ENCODE results near the gene ITPRIP.

The ITPRIP gene

DNA sequence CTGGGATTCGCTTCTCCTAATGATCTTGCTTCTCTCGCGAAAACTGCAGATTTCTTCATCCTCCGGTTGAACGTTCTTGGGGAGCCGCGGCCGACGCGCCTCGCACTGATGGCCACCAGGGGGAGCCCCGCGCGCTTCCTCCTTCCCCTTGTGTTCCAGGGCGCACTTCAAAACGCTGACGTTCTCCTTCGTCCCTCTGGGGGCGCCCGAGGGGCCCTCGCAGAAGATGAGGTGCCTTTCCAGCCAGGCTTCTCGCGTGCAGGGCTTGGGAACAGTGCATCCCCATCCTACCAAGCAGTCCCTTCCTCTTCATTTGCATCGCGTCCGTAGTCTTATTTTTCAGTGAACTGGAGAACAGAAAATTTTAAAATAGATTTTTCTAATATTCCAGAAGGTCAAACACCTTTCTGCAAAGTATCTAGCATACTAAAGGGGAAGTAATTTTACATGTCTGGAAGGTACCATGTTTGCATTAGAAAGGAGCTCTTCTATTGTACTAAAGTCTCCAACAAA lies 46.8 kb downstream of the ITPRIP start:
- DNase-seq (ENCODE audit: low spot score): peak; percentile 79
- Histone ChIP-seq H3K4me1 (ENCODE audit: insufficient read depth, poor library complexity, severe bottlenecking) (peaks cover 9% of the 10 kb centered on the region), H3K27ac (ENCODE audit: poor library complexity, severe bottlenecking) (peak overlapping the region; percentile 76), H3K9me3 (ENCODE audit: severe bottlenecking) (no peaks in the 10 kb centered on the region), H3K27me3 (ENCODE audit: insufficient read depth, poor library complexity, severe bottlenecking) (no peaks in the 10 kb centered on the region), H3K4me3 (ENCODE audit: severe bottlenecking) (no peak overlapping the region), H3K36me3 (ENCODE audit: low read depth) (peaks cover 15% of the 10 kb centered on the region)
- peak; percentile 85 for ATAC-seq (ENCODE audit: low read depth)
- TF ChIP-seq, protein P1, sequence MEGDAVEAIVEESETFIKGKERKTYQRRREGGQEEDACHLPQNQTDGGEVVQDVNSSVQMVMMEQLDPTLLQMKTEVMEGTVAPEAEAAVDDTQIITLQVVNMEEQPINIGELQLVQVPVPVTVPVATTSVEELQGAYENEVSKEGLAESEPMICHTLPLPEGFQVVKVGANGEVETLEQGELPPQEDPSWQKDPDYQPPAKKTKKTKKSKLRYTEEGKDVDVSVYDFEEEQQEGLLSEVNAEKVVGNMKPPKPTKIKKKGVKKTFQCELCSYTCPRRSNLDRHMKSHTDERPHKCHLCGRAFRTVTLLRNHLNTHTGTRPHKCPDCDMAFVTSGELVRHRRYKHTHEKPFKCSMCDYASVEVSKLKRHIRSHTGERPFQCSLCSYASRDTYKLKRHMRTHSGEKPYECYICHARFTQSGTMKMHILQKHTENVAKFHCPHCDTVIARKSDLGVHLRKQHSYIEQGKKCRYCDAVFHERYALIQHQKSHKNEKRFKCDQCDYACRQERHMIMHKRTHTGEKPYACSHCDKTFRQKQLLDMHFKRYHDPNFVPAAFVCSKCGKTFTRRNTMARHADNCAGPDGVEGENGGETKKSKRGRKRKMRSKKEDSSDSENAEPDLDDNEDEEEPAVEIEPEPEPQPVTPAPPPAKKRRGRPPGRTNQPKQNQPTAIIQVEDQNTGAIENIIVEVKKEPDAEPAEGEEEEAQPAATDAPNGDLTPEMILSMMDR (IDR thresholded peaks at IDR 0.05; ENCODE audit: poor library complexity, severe bottlenecking): peak; percentile 100

DNA sequence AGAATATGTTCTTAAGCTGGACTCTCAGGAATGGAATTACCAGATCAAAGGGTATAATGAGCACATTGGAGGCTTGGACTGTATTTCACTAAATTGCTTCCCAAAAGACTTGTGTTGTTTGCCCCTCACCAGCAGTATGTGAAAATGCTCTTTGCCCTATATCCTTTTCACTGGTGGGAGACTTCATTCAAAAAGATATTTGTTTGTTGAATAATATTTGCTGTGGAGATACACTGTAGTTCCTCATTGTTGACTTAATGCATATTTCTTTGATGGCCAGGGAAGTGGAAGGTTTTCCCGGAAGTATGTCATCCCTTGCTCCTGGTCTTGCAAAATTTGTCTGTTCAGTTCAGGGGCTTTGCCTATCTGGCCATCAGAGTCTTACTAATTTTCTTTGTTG lies 49.9 kb downstream of the ITPRIP start:
- ATAC-seq (ENCODE audit: low read depth) (peak; percentile 31; the same call in 1 of the 3 replicates), DNase-seq (ENCODE audit: low spot score) (no peak)
- no peak overlapping the region for H3K4me3 ChIP-seq (ENCODE audit: severe bottlenecking)
- H3K36me3 ChIP-seq (ENCODE audit: low read depth): peaks cover 37% of the 10 kb centered on the region
- H3K27ac ChIP-seq (ENCODE audit: poor library complexity, severe bottlenecking): peak overlapping the region; percentile 19
- peaks cover 9% of the 10 kb centered on the region for H3K4me1 ChIP-seq (ENCODE audit: insufficient read depth, poor library complexity, severe bottlenecking)
- no peaks in the 10 kb centered on the region for H3K9me3 ChIP-seq (ENCODE audit: severe bottlenecking)
- no peaks in the 10 kb centered on the region for H3K27me3 ChIP-seq (ENCODE audit: insufficient read depth, poor library complexity, severe bottlenecking)
- TF ChIP-seq, protein P1 (IDR thresholded peaks at IDR 0.05; ENCODE audit: poor library complexity, severe bottlenecking): no peak

DNA sequence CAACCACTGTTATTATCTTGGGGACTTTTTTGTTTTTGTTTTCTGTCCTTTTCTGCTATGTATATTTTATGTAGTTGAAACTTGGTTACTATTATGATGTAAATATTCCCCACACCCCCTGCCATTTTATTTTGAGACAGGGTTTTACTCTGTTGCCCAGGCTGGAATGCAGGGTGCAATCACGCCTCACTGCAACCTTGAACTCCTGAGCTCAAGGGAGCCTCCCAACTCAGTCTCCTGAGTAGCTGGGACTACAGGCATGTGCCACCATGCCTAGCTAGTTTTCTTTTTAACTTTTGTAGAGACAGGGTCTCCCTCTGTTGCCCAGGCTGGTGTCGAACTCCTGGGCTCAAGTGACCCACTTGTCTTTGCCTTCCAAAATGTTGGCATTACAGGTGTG lies 51.3 kb downstream of the ITPRIP start:
- TF ChIP-seq, protein P1 (IDR thresholded peaks at IDR 0.05; ENCODE audit: poor library complexity, severe bottlenecking): no peak
- Histone ChIP-seq H3K4me1 (ENCODE audit: insufficient read depth, poor library complexity, severe bottlenecking) (no peaks in the 10 kb centered on the region), H3K27ac (ENCODE audit: poor library complexity, severe bottlenecking) (no peak overlapping the region), H3K36me3 (ENCODE audit: low read depth) (peaks cover 43% of the 10 kb centered on the region), H3K9me3 (ENCODE audit: severe bottlenecking) (no peaks in the 10 kb centered on the region), H3K4me3 (ENCODE audit: severe bottlenecking) (no peak overlapping the region), H3K27me3 (ENCODE audit: insufficient read depth, poor library complexity, severe bottlenecking) (no peaks in the 10 kb centered on the region)
- ATAC-seq (ENCODE audit: low read depth) (no peak), DNase-seq (ENCODE audit: low spot score) (no peak)

DNA sequence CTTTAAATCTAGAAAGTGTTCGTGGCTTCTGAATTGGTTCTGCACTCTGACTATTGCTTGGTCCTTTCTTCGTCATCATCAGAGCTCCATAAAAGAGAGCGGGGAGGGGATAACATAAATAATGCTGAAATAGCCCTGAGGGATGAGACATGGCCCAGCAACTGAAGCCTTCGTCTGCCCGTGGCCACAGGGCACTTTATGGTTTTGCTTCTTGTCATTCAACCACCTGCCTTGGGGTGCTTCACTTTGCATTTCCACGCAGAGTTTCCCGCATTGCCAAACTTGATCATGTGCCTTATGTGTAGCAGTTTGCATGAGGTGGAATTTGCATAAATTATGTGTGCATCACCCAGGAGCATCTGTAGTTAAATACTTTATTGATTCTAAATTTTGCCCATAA lies 53.4 kb downstream of the ITPRIP start:
- DNase-seq (ENCODE audit: low spot score) (no peak), ATAC-seq (ENCODE audit: low read depth) (no peak)
- no peaks in the 10 kb centered on the region for H3K4me1 ChIP-seq (ENCODE audit: insufficient read depth, poor library complexity, severe bottlenecking)
- H3K36me3 ChIP-seq (ENCODE audit: low read depth): peaks cover 58% of the 10 kb centered on the region
- TF ChIP-seq, protein P1 (IDR thresholded peaks at IDR 0.05; ENCODE audit: poor library complexity, severe bottlenecking): no peak
- H3K9me3 ChIP-seq (ENCODE audit: severe bottlenecking): no peaks in the 10 kb centered on the region
- no peak overlapping the region for H3K27ac ChIP-seq (ENCODE audit: poor library complexity, severe bottlenecking)
- no peak overlapping the region for H3K4me3 ChIP-seq (ENCODE audit: severe bottlenecking)
- no peaks in the 10 kb centered on the region for H3K27me3 ChIP-seq (ENCODE audit: insufficient read depth, poor library complexity, severe bottlenecking)

DNA sequence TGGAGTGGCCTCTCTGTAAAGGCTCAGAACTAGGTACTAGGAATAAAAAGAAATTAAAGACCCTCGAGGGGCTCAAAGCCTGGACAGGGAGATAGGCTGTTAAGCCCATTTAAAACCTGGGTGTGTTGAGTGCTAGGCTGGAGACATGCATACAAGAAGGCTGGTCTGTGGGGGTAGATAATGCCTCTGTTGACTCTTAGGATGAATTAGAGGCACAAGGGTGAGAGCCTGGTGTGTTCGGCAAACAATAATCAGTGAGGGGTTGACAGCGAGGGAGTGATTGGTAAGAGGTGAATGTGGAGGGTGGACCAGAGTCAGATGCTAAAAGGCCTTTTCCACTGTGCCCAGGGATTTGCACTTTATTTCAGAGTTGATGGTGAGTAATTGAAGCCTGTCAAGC lies 56.6 kb downstream of the ITPRIP start:
- H3K27ac ChIP-seq (ENCODE audit: poor library complexity, severe bottlenecking): no peak overlapping the region
- H3K27me3 ChIP-seq (ENCODE audit: insufficient read depth, poor library complexity, severe bottlenecking): no peaks in the 10 kb centered on the region
- peaks cover 74% of the 10 kb centered on the region for H3K36me3 ChIP-seq (ENCODE audit: low read depth)
- ATAC-seq (ENCODE audit: low read depth) (no peak), DNase-seq (ENCODE audit: low spot score) (no peak)
- no peaks in the 10 kb centered on the region for H3K9me3 ChIP-seq (ENCODE audit: severe bottlenecking)
- H3K4me3 ChIP-seq (ENCODE audit: severe bottlenecking): no peak overlapping the region
- peaks cover 3% of the 10 kb centered on the region for H3K4me1 ChIP-seq (ENCODE audit: insufficient read depth, poor library complexity, severe bottlenecking)
- TF ChIP-seq, protein P1 (IDR thresholded peaks at IDR 0.05; ENCODE audit: poor library complexity, severe bottlenecking): no peak

All from RWPE2 (cell line).